Ishikawa (cell line): Measurements from ENCODE around the gene HCFC1R1.

Experiments used
- CEBPB ChIP-seq: IDR thresholded peaks from 2 replicates; pipeline ENCODE4 v1.6.1; 2012
- CREB1 ChIP-seq: IDR thresholded peaks from 2 replicates; pipeline ENCODE4 v1.6.1; 2012; ENCODE audit warnings: low read depth
- EGR1 ChIP-seq: IDR thresholded peaks from 2 replicates; pipeline ENCODE4 v1.6.1; 2012
- EP300 ChIP-seq: IDR thresholded peaks from 2 replicates; pipeline ENCODE4 v1.6.1; 2012; ENCODE audit warnings: borderline replicate concordance
- FOXM1 ChIP-seq: IDR thresholded peaks from 2 replicates; pipeline ENCODE4 v1.6.1; 2012; ENCODE audit warnings: low read depth, borderline replicate concordance
- MAX ChIP-seq: IDR thresholded peaks from 2 replicates; pipeline ENCODE4 v1.6.1; 2012
- NFIC ChIP-seq: IDR thresholded peaks from 2 replicates; pipeline ENCODE4 v1.6.1; 2012
- RAD21 ChIP-seq: IDR thresholded peaks from 2 replicates; pipeline ENCODE4 v1.6.1; 2012; ENCODE audit warnings: low read depth
- TAF1 ChIP-seq: IDR thresholded peaks from 2 replicates; pipeline ENCODE4 v1.6.1; 2012; ENCODE audit warnings: low read depth, mild to moderate bottlenecking
- TCF12 ChIP-seq: IDR thresholded peaks from 2 replicates; pipeline ENCODE4 v1.6.1; 2012; ENCODE audit warnings: low read depth
- TEAD4 ChIP-seq: IDR thresholded peaks from 2 replicates; pipeline ENCODE4 v1.6.1; 2012
- USF1 ChIP-seq: IDR thresholded peaks from 2 replicates; pipeline ENCODE4 v1.6.1; 2012
- YY1 ChIP-seq: IDR thresholded peaks from 2 replicates; pipeline ENCODE4 v1.6.1; 2012; ENCODE audit warnings: low read depth
- ZBTB7A ChIP-seq: IDR thresholded peaks from 2 replicates; pipeline ENCODE4 v1.6.1; 2012; ENCODE audit warnings: low read depth
- TF ChIP-seq, protein P1 (sequence below): IDR thresholded peaks from 2 replicates; pipeline ENCODE4 v1.6.1; 2012; ENCODE audit warnings: low read depth, mild to moderate bottlenecking

HCFC1R1 gene

GRCh38 chr16:3028716-3029319, 5.1 kb upstream of the HCFC1R1 start:
- TF ChIP-seq CEBPB (no peak), ZBTB7A (no peak), MAX (no peak), TEAD4 (no peak), YY1 (no peak), FOXM1 (no peak), EGR1 (no peak), CREB1 (no peak), TAF1 (no peak), RAD21 (no peak), NFIC (no peak), USF1 (no peak), TCF12 (no peak), EP300 (no peak)
- TF ChIP-seq, protein P1, sequence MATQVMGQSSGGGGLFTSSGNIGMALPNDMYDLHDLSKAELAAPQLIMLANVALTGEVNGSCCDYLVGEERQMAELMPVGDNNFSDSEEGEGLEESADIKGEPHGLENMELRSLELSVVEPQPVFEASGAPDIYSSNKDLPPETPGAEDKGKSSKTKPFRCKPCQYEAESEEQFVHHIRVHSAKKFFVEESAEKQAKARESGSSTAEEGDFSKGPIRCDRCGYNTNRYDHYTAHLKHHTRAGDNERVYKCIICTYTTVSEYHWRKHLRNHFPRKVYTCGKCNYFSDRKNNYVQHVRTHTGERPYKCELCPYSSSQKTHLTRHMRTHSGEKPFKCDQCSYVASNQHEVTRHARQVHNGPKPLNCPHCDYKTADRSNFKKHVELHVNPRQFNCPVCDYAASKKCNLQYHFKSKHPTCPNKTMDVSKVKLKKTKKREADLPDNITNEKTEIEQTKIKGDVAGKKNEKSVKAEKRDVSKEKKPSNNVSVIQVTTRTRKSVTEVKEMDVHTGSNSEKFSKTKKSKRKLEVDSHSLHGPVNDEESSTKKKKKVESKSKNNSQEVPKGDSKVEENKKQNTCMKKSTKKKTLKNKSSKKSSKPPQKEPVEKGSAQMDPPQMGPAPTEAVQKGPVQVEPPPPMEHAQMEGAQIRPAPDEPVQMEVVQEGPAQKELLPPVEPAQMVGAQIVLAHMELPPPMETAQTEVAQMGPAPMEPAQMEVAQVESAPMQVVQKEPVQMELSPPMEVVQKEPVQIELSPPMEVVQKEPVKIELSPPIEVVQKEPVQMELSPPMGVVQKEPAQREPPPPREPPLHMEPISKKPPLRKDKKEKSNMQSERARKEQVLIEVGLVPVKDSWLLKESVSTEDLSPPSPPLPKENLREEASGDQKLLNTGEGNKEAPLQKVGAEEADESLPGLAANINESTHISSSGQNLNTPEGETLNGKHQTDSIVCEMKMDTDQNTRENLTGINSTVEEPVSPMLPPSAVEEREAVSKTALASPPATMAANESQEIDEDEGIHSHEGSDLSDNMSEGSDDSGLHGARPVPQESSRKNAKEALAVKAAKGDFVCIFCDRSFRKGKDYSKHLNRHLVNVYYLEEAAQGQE, result no peak

- TF ChIP-seq RAD21, result peak; percentile 69
- TF ChIP-seq MAX, result peak; percentile 73; the same call in 1 of the 2 replicates
- no peak for TF ChIP-seq EGR1
- TF ChIP-seq NFIC, result no peak
- TF ChIP-seq TCF12, result peak; percentile 26; the same call in 1 of the 2 replicates
- TF ChIP-seq CEBPB, result no peak
- TF ChIP-seq ZBTB7A, result no peak
These were observed 4.4 kb upstream of the HCFC1R1 start for GRCh38 chr16:3027983-3028715.

- TF ChIP-seq CEBPB, result no peak
- no peak for TF ChIP-seq ZBTB7A
- TF ChIP-seq TCF12, result no peak
- TF ChIP-seq CREB1, result no peak
- no peak for TF ChIP-seq RAD21
- TF ChIP-seq, protein P1, result no peak
- TF ChIP-seq YY1, result no peak
- TF ChIP-seq EGR1, result no peak
- TF ChIP-seq TEAD4, result no peak
- TF ChIP-seq USF1, result no peak
- TF ChIP-seq EP300, result no peak
- no peak for TF ChIP-seq MAX
- no peak for TF ChIP-seq NFIC
- no peak for TF ChIP-seq FOXM1
- no peak for TF ChIP-seq TAF1
These were observed 3.7 kb upstream of the HCFC1R1 start for GRCh38 chr16:3027489-3027795.

GRCh38 chr16:3026609-3027488, 3.1 kb upstream of the HCFC1R1 start:
- TF ChIP-seq NFIC, result no peak
- no peak for TF ChIP-seq RAD21
- TF ChIP-seq USF1, result no peak

DNA sequence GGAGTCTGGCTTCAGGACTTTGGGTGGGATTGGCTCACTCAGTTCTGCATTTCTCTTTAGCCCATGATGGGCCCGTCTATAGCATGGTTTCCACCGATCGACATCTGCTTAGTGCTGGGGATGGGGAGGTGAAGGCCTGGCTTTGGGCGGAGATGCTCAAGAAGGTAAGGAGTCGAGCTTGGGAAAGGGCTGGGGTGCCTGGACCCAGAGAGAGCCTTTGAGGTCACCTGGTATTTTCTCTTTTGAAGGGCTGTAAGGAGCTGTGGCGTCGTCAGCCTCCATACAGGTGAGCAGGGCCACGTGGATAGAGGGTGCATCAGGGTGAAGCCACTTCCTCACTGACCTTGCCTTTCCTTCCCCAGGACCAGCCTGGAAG, 2.2 kb upstream of the HCFC1R1 start:
- TF ChIP-seq CREB1 (no peak), MAX (no peak), EGR1 (no peak), TCF12 (no peak), EP300 (no peak), TEAD4 (no peak), TAF1 (no peak)
- TF ChIP-seq, protein P1, result no peak
